Measurements from ENCODE around the gene OLFML1.

The OLFML1 gene

GRCh38 chr11:7480113-7480512 lies 5.2 kb upstream of the OLFML1 start:
- no peak for DNase-seq (ENCODE audit: low spot score)

GRCh38 chr11:7484131-7484530 lies 1.2 kb upstream of the OLFML1 start:
- DNase-seq (ENCODE audit: low spot score): no peak

DNA sequence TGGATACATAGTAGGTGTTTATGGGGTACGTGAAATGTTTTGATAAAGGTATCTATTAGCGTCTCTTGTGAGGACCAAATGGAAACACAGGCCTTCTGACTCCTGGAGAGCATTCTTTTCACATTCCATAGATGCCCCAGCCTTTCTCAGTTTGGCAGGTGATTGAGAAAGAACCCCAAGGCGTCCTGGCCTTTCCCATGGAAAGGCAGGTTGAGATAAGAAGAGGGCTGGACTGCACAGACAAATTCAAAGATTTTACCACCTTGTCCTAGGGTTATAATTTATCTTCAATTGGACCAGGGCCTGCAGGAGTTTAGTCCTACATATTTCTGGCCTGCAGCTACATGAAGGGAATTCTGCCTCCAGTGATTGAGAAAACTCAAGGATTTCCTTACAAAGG lies 661 bp upstream of the OLFML1 start:
- no peak for DNase-seq (ENCODE audit: low spot score)

DNA sequence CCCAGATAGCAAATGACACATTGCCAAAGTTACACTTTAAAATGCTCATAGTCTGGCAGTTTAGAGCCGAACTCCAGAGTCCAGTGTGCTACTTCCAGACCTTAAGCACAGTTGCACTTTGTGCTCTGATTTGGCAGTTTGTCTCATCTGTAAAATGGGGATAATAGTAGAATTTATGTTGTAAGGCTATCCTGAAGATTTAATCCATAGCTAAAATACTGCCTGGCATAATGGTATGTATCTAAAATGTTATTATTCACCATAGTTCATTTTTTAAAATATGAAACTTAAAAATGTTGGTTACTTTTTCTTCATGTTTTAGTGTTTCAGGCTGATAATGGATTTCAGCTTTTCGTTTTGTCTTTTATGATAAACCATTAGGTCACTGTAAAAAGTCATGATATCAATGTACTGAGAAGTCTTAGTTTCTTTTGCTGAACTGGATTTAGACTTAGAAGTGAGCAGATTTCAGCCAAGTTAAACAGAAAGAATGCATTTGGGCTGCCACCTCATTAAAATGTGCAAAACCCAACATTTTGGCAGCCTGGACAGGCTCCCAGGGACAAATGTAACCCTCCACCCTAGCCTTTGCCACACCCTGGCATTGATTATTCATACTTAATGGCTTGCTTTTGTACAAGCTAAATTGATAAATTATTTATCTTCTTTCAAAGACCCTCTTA lies 933 bp downstream of the OLFML1 start:
- no peak for DNase-seq (ENCODE audit: low spot score)

DNA sequence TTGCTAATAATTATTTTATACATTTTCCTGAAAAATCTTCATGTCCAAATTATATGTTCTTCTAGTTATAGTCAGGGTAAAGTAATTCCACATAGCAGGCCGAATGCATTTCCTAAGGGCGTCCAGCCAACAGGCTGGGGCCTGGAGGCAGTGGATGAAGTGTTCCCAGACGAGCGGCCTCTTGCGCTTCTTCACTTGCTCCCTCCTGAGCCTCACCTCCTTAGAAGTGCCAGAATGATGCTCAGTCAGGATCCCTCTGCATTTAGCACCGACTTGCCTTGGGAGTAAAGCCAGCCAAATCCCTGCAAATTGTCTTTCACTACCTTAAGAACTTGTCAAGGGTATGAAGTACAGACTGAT lies 1.5 kb downstream of the OLFML1 start:
- DNase-seq (ENCODE audit: low spot score): no peak

DNA sequence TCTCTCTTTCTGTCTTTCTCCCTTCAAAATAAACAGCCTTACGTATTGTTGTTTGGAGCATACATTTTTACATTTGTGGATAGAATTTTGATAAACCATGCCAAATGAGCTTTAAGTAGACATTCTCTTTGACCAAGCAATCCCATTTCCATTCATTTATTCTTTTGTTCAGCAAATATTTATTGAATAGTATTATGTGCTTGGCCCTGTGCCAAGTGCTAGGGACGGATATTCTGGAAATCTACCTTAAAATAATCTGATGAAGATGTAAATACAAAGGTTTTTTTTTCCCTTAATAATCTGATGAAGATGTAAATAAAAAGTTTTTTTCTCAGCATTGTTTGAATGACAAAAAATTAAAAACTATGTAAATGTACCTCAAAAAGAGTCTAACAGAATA lies 2.1 kb downstream of the OLFML1 start:
- no peak for DNase-seq (ENCODE audit: low spot score)

DNA sequence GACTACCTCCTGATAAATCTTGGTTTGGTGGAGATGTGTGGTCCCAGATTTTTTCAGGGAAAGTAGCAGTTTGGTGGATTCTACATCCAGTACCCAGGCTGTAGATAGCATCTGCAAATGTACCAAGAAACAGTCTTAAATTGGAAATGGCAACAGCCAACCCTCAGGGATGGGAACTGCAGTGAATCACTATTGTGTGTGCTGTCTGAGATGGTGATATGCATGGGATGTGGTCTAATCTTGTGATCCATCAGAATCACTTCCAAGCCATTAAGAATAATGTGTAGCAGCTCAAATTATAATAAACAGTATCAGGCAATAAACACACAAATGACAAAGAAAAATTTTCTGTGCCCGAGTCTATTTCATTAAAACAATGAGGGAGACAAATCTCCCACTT lies 3.4 kb downstream of the OLFML1 start:
- DNase-seq (ENCODE audit: low spot score): no peak

DNA sequence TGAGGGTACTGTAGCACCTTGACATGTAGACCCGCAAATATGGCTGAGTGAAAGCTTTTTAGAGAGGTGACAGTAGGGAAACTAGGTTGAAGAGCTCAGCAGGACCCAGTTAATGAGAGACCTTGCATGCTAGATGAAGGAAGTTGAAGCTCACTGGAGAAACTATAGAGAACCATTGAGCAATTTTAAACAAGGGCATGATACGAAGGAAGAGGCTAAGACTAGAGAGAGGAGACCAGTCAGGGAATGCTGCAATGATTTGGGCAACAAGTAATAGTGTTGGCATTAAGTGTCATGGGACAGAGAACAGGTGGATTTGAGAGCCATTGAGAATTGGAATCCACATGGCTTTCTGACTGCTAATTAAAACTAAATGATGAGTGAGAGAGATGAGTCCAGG lies 4.1 kb downstream of the OLFML1 start:
- no peak for DNase-seq (ENCODE audit: low spot score)

- DNase-seq (ENCODE audit: low spot score): no peak
Measured at GRCh38 chr11:7490054-7490453, 4.7 kb downstream of the OLFML1 start.

DNA sequence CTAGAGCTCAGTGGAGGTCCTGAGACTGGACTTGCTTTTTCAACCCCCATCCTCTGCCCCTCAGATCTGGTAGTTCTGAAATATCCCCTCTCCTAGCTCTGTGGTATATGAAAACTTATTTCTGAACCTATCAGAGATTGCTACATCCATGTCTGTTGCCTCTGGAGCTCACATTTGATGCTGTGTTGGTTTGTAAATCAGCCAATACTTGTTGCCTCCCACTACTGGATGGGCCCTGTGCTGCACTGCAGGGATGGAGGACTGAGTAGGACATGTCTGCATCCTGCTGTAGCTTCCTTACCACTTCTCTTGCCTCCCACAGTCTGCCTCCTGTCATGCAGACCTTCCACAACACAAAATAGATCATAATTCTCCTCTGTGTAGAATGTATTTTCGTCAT lies 5.2 kb downstream of the OLFML1 start:
- DNase-seq (ENCODE audit: low spot score): no peak

DNA sequence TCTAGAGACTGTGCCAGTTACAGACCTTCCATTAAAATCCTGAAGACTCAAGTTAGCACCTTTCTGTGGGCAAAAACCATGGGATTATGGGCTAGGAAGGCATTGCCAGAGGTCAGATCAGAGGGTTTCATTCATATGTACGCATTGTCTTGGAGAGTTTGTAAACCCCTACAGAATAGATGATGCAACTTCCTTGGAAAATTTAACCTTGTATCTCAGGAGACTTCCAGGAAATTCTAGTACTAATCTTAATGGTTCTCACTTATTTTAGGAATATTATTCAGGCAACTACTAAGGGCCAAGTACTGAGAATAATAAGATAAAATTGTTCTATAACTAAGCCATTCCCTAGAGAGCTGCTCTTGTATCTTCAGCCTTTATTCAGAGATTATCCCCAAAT lies 6.9 kb downstream of the OLFML1 start:
- DNase-seq (ENCODE audit: low spot score): no peak

DNA sequence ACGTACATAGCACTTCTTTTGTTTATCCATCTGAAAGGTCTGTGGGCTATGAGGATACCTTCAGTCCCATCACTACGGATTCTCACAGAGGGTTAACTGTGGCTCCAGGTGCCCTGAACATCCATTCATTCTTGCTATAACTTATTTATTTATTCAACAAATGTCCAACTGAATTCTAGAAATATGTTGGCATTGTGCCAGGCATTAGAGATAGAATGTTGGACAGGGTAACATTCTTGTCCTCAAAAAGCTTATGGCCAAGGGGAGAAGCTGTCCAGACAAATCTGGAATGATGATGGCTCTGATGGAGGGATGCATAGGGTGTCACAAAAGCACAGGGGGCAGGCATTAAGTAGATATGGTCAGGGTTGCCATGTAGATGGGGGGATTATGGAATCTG lies 8.4 kb downstream of the OLFML1 start:
- DNase-seq (ENCODE audit: low spot score): peak; percentile 16

- DNase-seq (ENCODE audit: low spot score): peak; percentile 18
Measured at GRCh38 chr11:7494086-7494745, 8.9 kb downstream of the OLFML1 start.

GRCh38 chr11:7495882-7496551 lies 10.7 kb downstream of the OLFML1 start:
- no peak for DNase-seq (ENCODE audit: low spot score)

DNA sequence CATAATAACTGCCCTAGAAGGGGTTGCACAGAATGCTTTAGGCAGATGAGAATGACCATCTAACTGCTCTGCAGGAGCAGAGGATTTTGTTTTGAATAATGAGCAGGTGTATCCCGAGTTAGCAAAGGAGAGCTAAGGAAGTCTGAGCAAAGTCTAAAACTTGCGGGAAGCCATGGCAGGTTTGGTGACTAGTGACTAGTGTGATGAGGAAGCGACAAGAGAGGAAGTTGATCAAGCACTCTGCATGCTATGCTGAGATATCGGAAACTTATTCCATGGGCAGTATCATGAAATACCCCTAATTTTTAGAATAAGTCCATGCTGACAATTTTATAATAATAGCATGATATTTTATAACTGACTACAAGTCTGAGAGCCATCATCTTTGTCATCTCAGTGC lies 12.9 kb downstream of the OLFML1 start:
- no peak for DNase-seq (ENCODE audit: low spot score)

- DNase-seq (ENCODE audit: low spot score): no peak
Measured at GRCh38 chr11:7499081-7499480, 13.8 kb downstream of the OLFML1 start.

DNA sequence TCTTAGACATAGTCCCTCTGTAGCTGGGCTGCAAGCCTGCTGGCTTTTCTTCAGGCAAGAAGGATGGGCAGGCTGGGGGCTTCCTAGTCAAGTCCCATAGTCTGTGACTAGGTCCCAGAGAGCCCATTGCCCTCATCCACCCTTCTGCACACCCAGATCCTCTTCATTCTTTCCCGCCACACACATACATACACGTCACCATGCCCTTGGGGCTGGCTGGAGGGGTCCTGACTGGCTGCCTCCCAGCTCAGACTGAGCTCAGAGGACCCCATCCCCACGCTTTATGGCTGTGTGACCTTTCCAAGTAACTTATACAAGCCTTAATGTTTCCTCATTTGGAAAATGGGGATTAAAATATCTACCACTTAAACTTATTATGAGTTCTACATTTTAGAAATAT lies 14.9 kb downstream of the OLFML1 start:
- no peak for DNase-seq (ENCODE audit: low spot score)

GRCh38 chr11:7501251-7501650 lies 15.9 kb downstream of the OLFML1 start:
- no peak for DNase-seq (ENCODE audit: low spot score)

DNA sequence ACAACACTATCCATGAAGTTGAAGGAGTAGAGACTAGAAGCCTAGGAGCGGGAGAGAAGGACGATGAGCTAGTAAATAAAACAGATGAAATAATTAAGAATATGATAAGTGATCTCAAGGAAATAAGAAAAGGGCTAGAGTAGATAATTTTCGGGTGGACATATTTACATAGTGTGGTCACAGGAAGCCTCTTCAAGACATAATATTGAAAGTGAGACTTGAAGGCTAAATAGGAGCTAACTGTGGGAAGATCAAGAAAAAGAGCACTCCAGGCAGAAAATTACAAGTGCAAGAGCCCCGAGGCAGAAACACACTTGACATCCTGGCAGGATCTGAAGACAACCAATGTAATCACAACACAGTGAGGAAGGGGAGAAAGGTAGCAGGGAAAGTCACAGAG lies 16.6 kb downstream of the OLFML1 start:
- DNase-seq (ENCODE audit: low spot score): no peak

- DNase-seq (ENCODE audit: low spot score): no peak
Measured at GRCh38 chr11:7506243-7506642, 20.9 kb downstream of the OLFML1 start.

DNA sequence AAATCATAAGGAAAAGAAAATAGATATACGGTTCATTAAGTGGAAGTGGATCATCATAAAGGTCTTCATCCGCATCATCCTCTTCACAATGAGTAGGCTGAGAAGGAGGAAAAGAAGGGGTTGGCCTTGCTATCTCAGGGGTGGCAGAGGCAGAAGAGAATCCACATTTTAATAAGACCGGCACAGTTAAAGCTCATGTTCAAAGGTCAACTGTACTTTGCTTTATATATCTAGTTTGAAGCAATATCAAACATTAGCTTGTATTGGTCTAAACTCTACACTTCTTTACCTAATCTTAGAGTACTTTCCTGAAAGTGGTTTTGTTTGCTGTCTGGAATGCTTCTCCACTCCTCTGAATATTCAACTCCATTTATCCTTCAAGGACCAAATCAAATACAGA lies 22.8 kb downstream of the OLFML1 start:
- no peak for DNase-seq (ENCODE audit: low spot score)

DNA sequence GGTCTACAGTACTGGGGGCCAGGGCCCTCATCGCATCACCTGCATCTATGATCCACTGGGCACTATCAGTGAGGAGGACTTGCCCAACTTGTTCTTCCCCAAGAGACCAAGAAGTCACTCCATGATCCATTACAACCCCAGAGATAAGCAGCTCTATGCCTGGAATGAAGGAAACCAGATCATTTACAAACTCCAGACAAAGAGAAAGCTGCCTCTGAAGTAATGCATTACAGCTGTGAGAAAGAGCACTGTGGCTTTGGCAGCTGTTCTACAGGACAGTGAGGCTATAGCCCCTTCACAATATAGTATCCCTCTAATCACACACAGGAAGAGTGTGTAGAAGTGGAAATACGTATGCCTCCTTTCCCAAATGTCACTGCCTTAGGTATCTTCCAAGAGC lies 24.7 kb downstream of the OLFML1 start:
- DNase-seq (ENCODE audit: low spot score): no peak

GRCh38 chr11:7511401-7511800 lies 26.1 kb downstream of the OLFML1 start:
- no peak for DNase-seq (ENCODE audit: low spot score)

All from hematopoietic multipotent progenitor cell treated with erythropoietin and hydrocortisone succinate and interleukin-3 and kit ligand, for 15 days (in vitro differentiated cells).